ENCODE measurements around the gene NCF1.
"Not testable (repeated sequence)": the region's sequence is repeated elsewhere in the genome, so short reads cannot be mapped to it uniquely, and the experiment has no call there.

The NCF1 gene

DNA sequence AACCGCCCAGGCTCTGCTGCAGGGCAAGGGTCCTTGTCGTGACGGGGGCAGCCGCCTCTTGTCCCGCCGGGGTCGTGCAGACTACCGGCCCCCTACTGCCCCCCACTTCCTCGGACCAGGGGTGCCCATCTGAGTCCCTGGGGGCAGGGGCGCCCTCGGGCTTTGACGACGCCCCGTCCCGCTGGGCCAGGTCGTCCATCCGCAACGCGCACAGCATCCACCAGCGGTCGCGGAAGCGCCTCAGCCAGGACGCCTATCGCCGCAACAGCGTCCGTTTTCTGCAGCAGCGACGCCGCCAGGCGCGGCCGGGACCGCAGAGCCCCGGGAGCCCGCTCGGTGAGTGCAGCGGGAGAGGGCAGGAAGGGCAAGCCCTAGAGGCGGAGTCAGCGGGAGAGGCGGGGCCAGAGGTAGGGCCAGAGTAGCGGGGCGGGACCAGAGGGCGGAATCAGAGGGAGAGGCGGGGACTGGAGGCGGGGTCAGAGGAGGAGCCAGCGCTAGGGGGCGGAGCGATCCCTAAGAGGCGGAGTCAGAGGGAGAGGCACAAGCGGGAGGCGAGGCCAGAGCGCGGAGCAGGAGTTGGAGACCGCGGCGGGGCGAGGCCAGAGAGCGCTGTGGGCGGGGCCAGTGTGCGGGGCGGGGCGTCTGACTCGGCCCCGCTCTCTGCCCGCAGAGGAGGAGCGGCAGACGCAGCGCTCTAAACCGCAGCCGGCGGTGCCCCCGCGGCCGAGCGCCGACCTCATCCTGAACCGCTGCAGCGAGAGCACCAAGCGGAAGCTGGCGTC, 14.7 kb downstream of the NCF1 start:
- DNase-seq = peak; percentile 3 to 96 (median 85)

DNA sequence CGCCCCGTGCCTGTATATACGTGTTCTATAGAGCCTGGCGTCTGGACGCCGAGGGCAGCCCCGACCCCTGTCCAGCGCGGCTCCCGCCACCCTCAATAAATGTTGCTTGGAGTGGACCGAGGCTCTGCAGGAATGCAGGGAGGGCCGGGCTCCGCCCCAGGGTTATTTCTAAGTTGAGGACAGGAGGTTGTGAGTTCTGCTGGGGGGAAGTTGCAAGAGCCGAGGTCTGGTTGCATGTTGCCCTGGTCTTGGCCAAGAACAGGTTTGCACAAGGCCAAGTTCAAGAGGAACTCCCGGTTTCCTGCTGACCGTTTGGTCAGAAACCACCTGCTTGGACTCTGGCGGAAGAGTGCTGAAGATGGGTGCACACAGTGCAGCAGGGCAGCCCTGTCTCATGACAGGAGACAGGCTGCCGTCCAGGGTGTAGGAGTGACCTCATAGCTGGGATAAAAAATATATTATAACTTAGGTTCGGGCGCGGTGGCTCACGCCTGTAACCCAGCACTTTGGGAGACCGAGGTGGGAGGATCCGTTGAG, 15.5 kb downstream of the NCF1 start:
- DNase-seq = not testable (repeated sequence)

DNA sequence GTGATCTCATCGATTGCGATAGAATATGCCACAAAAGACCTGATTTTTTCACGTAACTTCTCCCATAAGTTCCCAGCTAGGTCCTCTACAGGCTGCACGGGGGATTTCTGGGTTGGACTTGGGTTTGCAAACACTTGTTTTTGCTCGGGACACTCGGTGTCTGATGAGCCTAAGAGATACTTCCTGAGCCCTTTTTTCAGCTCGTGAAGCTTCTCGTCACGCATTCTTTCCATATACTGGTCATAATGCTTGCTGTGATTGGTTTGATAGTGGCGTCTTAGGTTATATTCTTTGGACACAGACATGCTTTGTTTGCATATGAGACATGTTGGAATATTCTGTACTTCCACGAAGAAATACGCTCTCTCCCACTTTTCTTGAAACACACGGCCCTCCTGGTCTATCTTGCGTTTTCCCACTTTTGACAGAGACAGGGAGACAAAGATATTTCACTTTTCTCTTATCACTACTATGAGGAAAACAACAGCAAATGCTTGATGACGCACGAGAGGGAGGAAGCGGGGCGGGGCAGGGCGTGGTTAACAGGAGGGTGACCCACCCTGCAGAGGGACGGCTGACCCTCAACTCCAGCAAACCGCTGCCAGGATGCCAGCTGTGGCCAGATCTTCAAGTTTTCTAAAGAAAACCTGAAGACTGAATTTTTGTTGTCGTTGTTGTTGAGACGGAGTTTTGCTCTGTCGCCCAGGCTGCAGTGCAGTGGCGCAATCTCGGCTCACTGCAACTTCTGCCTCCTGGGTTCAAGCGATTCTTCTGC, 24.2 kb downstream of the NCF1 start:
- not testable (repeated sequence) for DNase-seq

GRCh38 chr7:74798644-74799043, 24.8 kb downstream of the NCF1 start:
- DNase-seq = not testable (repeated sequence)

DNA sequence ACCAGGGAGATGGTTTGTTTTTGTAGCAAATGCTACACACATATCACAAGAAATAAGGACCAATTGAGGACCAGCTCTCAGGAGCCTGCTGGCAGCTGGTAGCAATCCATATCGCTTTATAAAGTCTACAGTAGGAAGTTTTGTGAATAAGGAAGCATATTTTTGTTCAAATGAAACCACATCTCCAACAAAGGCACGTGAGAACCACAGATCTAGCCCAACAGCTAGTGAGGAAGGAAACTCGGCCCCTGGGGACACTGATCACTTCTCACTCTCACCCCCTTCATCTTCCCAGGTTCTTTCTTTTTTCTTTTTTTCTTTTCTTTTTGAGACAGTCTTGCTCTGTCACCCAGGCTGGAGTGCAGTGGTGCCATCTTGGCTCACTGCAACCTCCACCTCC, 42.1 kb downstream of the NCF1 start:
- DNase-seq = not testable (repeated sequence)

GRCh38 chr7:74820146-74820805, 46.5 kb downstream of the NCF1 start:
- not testable (repeated sequence) for DNase-seq

DNA sequence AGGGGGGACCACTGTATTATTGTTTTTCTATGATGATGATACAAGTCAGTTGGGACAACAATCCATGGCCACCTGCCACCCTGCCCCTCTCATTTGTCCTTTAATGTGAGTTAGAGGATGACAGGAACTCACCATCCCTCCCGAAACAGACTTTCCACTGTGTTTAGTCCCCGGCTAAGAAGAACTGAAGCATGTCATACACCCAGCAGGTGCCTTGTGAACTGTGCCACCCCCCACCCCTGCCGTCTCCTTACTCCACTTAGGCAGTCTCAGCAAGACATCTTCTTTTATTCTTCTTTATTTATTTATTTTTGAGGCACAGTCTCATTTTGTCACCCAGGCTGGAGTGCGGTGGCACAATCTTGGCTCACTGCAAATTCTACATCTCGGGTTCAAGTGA, 47.4 kb downstream of the NCF1 start:
- DNase-seq = not testable (repeated sequence)

DNA sequence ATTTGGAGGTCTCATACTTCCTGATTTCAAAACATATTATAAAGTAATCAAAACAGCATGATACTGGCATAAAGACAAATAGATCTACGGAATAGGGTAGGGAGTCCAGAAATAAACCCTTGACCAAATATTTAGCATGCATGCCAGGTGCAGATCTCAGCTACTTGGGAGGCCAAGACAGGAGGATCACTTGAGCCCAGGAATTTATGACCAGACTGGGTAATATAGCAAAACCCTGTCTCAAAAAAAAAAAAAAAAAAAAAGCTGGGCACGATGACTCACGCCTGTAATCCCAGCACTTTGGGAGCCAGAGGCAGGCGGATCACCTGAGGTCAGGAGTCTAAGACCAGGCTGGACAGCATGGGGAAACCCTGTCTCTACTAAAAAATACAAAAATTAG, 56.1 kb downstream of the NCF1 start:
- DNase-seq = not testable (repeated sequence)

- DNase-seq = not testable (repeated sequence)
These were observed 56.6 kb downstream of the NCF1 start for GRCh38 chr7:74830411-74830810.
